Activated naive CD4-positive, alpha-beta T cell treated with Interleukin-2 at 50 U/mL for 16 hours (primary cell): Measurements from ENCODE around the gene RASA1.

ENCODE experiments used
- DNase-seq: peaks from one replicate; pipeline ENCODE4 v3.0.0-alpha.2; 2020

Gene RASA1

DNA sequence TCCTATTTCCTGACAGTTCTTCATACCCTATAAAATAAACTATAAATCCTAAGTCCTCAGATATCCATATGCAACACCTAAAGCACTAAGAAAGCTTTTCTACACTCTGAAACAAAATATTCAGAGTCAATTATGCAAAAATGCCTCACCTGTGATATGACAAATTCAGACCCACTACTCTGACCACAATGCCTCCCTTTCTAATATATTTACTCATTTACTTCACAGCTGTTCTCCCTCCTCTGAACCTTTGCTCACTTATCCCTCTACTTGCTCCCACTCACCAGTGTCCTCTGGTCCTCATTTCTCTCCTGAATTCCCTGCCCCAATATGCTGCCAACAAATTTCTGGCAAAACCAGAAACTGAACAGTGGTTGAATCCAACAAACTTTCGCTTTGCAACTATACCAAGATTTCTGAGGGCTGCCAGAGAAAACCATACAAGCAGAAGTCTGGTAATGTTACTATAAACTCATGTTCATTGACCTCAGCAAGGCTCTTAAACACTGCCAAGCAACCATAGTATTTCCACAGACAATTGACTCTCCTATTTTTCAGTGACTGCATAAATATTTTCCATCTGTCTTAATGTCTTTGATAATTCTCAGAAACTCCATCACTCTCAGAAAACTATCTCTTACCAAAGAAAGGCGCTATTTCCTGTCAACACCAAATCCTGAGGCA is 137.9 kb downstream of the RASA1 start:
- DNase-seq, result no peak

GRCh38 chr5:87408204-87408603 is 140.5 kb downstream of the RASA1 start:
- no peak for DNase-seq

GRCh38 chr5:87410931-87411330 is 143.2 kb downstream of the RASA1 start:
- DNase-seq, result no peak

GRCh38 chr5:87411586-87411972 is 143.9 kb downstream of the RASA1 start:
- no peak for DNase-seq

- peak; percentile 41 for DNase-seq
Observed at GRCh38 chr5:87411973-87412629, 144.4 kb downstream of the RASA1 start.

DNA sequence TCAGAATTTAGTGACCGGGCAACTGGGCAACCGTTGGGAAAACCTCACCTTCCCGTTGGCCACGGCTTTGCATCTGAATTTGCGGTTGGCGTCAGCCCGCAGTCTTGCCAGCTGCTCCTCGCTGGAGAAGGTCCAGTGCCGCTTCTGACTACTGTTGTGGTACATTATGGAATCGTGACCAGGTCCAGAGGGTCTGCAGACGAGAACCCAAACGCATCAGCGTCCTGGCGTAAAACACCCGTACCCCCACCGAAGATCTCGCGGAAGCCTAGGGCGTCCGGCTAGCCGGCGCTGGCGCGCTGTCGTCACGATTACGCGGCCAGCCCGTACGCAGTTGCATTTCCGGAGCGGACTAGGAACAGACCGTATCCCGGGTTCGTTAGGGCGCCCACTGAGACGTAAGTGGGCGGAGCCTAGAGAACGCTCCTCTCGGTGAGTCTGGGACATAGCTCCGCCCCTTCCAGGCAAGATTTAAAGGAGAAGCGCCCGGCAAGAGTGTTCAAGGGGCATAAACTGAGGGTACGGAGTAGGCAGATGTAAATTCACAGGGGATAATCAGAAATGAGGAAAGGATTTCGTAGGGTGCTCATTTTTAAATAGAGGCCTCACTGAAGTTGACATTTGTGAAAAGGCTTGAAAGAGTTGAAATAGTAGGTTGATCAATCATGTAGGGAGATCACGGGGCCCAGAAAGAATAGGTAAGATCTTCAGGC is 145.1 kb downstream of the RASA1 start, which contains the start of gene CCNH:
Gene CCNH, minus strand, starts transcription at position 301 of the 713 bp plus-strand sequence. Its CDS starts 136 bp downstream, at position 165.
- DNase-seq, result peak; percentile 97

- no peak for DNase-seq
Observed at GRCh38 chr5:87413343-87413645, 145.6 kb downstream of the RASA1 start.

GRCh38 chr5:87418506-87418905 is 150.8 kb downstream of the RASA1 start:
- no peak for DNase-seq

- no peak for DNase-seq
Observed at GRCh38 chr5:87421307-87421706, 153.6 kb downstream of the RASA1 start.

DNA sequence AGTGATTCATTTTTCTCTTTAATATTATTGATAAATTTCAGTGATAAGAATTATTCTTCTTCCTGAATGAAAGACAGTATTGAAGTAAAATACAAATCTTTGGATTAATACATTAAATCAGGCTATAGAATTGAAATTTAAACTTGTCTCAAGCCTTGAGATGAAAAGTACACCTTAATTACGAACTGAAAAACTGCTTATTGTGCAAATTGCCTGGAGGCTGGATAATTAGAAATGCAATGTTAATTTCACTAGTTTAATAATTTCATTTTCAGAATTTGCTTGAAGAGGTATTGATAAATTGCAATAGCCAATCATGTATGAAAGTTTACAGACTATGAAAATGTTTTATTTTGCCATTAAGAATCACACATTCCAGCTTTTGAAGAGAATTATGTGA is 156.1 kb downstream of the RASA1 start:
- no peak for DNase-seq

DNA sequence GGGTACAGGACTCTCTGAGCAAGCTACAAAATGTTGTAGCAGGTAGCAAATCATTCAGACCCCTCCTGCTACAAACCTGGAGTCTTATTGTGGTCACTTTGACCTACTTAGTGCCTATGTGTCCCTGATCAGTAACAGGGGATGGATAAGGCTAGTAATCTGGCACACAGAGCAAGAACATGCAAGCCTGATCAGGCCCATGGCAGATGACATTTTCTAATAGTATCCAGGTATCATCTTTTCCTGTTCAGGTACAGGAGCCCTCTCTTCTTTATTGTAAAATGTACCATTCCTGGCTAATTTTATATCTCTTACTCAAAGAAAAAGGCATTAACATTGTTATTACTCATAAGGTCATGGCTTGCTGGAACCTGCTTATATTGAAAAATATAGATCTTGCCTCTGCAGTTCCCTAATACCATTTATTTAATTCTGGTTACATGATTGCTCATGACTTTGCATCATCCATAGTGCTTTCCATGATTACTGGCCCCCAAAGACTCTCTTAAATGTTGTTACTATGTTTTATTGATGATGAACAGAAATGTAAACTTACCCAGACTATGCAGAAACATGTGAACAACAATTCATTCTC is 163.3 kb downstream of the RASA1 start:
- DNase-seq, result no peak

DNA sequence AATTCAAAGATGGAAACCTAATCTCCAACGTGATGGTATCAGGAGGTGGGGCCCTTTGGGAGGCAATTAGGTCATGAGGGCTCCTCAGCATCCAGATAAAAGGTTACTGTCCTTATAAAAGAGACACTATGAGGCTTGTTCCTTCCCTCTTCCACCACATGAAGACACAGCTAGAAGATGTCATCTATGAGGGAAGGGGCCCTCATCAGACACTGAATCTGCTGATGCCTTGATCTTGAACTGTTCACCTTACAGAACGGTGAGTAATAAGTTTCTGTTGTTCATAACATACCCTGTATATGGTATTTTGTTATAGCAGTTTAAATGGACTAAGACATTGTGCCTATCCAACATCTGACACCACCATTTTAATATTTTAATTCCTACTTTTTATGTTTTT is 164.8 kb downstream of the RASA1 start:
- no peak for DNase-seq

DNA sequence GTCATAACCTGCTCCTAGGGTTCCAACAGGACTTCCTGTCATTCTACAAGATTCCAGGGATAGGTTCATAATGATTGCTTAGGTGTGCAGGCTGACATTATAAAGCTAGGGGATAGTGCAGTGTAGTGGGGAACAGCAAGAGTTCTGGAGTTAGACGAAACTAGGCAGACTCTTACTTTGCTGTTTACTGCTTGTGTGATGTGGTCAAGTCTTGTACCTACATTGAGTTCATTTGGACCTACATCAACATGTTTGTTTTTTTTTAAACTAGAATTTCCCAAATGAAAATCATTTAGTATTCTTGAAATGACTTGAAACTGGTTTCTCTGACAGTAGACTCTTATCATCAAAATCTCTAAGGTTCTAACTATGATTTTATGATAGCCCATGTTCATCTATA is 166.3 kb downstream of the RASA1 start:
- DNase-seq, result no peak

DNA sequence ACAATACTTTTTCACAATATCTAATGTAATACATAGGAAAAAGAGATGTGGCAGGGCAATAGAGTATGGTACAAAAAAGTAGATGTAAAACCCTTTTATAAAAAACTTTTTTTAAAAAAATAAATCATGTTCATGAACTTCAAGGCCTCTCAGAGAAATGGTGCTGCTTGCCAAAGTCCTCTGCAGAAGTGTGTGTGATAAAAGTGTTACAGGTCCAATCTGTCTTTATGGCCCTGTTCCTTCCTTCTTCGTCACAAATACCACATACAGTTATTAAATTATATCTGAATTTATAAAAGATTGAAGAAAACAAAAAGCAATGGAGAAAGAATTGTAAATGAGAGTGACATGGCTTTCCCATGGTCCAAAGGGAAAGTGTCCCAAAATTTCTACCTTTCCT is 166.8 kb downstream of the RASA1 start:
- no peak for DNase-seq

DNA sequence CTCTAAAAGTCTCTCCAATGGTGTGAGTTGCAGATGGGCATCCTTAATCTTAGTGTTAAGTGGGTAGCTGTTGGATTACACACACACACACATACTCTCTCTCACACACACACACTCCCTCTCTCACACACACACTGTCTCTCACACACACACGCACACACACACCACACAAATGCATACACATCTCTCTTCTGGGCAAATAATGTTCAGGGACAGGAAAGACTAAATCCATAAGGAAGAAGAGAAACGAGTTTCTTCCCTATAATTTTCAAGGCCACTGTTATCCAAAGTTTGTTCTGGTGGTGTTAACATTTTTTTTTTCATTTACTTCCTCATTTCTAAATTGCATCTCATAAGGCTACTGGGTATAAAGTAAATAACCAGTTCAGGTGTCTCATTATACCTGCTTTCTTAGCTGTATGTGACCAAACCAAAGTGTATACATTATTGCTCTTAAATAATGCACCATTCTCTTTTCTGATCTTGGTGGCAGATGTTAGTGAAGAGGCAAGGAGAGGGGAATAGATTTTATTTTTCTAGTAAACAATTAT is 167.5 kb downstream of the RASA1 start:
- no peak for DNase-seq

DNA sequence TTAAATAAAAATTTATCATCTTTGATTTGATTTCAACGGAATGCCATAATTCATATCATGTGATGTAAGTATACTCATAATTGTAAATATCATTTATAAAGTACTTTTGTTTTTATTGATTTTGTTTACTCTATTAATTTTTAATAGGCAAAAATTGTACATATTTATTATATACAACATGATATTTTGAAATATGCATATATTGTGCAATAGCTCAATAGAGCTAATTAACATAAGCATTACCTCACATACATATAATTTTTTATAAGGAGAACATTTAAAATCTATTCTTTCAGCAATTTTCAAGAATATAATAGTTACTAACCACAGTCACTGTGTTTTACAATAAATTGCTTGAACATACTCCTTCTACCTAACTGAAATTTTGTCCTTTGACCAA is 170.0 kb downstream of the RASA1 start:
- no peak for DNase-seq

DNA sequence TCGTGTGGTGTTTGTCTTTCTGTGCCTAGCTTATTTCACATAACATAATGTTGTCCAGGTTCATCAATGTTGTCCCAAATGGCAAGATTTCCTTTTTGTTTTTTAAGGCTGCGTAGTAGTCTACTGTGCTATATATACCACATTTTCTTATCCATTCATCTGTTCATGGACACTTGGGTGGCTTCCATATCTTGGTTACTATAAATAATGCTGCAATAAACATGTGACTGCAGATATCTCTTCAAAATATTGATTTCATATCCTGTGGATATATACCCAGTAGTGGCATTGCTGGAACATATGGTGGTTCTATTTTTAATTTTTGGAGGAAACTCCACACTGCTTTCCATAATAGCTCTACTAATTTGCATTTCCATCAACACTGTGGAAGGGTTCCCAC is 170.5 kb downstream of the RASA1 start:
- DNase-seq, result no peak
